K562 (cell line): ENCODE measurements around the gene CXCL5. TPM values are rescaled to one million over a fixed set of nuclear protein-coding genes. Genes with fewer than 3 reads are reported as not detected.

Experiments used
- ARID1B ChIP-seq: fragments of 450-650 bp; IDR thresholded peaks from 2 replicates; pipeline ENCODE4 v1.6.1; 2016; ENCODE audit warnings: antibody characterized with exemption, mild to moderate bottlenecking, inconsistent platforms
- CBFA2T2 ChIP-seq: fragments of 450-650 bp; conservative IDR thresholded peaks from 2 replicates; pipeline ENCODE4 v1.6.1; 2017; ENCODE audit warnings: mild to moderate bottlenecking
- MBD2 ChIP-seq: sonication (generic); IDR thresholded peaks from 2 replicates; pipeline ENCODE4 v1.6.1; 2016; ENCODE audit warnings: low read depth, borderline replicate concordance
- MECOM ChIP-seq: fragments of 250-450 bp; sonication (Bioruptor Pico); IDR thresholded peaks from 2 replicates; pipeline ENCODE4 v1.8.0; 2022; ENCODE audit warnings: inconsistent platforms
- MYBL2 ChIP-seq, 2 experiments: fragments of 450-650 bp in 1 of 2; sonication (generic) in 1 of 2; formaldehyde crosslinking in 1 of 2; IDR thresholded peaks; 2 replicates each; pipeline versions ENCODE4 v1.6.1 to v1.8.1; 2017 to 2022; ENCODE audit warnings: borderline replicate concordance in 1 of 2, inconsistent platforms in 1 of 2, low read depth in 1 of 2, mild to moderate bottlenecking in 1 of 2, missing genetic modification reagents in 1 of 2, moderate library complexity in 1 of 2
- NEUROD1 ChIP-seq: fragments of 150-350 bp; IDR thresholded peaks from 2 replicates; pipeline ENCODE4 v1.6.1; 2014; ENCODE audit warnings: borderline replicate concordance, low read length, low read depth; ENCODE audit not compliant: partially characterized antibody
- NR2F6 ChIP-seq: fragments of 450-650 bp; formaldehyde crosslinking; IDR thresholded peaks from 2 replicates; pipeline ENCODE4 v1.4.0; 2020; ENCODE audit warnings: mild to moderate bottlenecking
- PHTF2 ChIP-seq: fragments of 250-450 bp; sonication (Bioruptor Pico); IDR thresholded peaks from 2 replicates; pipeline ENCODE4 v1.5.0; 2021; ENCODE audit warnings: mild to moderate bottlenecking
- RAD21 ChIP-seq, 2 experiments: fragments of 250-450 bp in 1 of 2; fragments of 450-650 bp in 1 of 2; sonication (Bioruptor Pico) in 1 of 2; formaldehyde crosslinking in 1 of 2; IDR thresholded peaks in 1 of 2; conservative IDR thresholded peaks in 1 of 2; 2 replicates each; pipeline versions ENCODE4 v1.4.0 to v1.8.0; 2020 to 2022; ENCODE audit warnings: mild to moderate bottlenecking in 2 of 2, moderate library complexity in 1 of 2
- REST ChIP-seq, 2 experiments: fragments of 450-650 bp; formaldehyde crosslinking in 1 of 2; IDR thresholded peaks; 2 replicates each; pipeline versions ENCODE4 v1.4.0 to v1.6.1; 2014 to 2020; ENCODE audit warnings: mild to moderate bottlenecking in 2 of 2, borderline replicate concordance in 1 of 2, low read depth in 1 of 2
- SOX6 ChIP-seq: fragments of 450-650 bp; IDR thresholded peaks from 2 replicates; pipeline ENCODE4 v1.6.1; 2014; ENCODE audit warnings: mild to moderate bottlenecking
- SREBF2 ChIP-seq: sonication (generic); formaldehyde crosslinking; IDR thresholded peaks from 2 replicates; pipeline ENCODE4 v1.4.0; 2020; ENCODE audit warnings: mild to moderate bottlenecking, missing genetic modification reagents
- TEAD4 ChIP-seq, 2 experiments: sonication (generic) in 1 of 2; formaldehyde crosslinking in 1 of 2; IDR thresholded peaks; 2 replicates each; pipeline versions ENCODE4 v1.6.1 to v1.8.0; 2012 to 2022; ENCODE audit warnings: borderline replicate concordance in 1 of 2, inconsistent platforms in 1 of 2, low read length in 1 of 2, mild to moderate bottlenecking in 1 of 2, missing genetic modification reagents in 1 of 2
- ZNF766 ChIP-seq: fragments of 200-800 bp; sonication (Bioruptor generic); conservative IDR thresholded peaks from 2 replicates; pipeline ENCODE4 v1.6.1; 2016; ENCODE audit warnings: missing genetic modification characterization, missing compliant biosample characterization
- polyA plus RNA-seq, 8 experiments: library from polyadenylated mRNA; depleted of rRNA in 4 of 8; stranded (reverse) in 5 of 8; unstranded in 3 of 8; fragments of >200 nt; fragmentation: Nextera tagmentation in 2 of 8; fragmentation: Illumina TruSeq in 1 of 8; extraction: Ambion mirVana in 2 of 8; extraction: Trizol in 1 of 8; gene quantifications; 2 replicates each; pipeline versions ENCODE4 v1.2.1 to v1.2.3, GENCODE V29; 2011 to 2014; ENCODE audit warnings: inconsistent platforms in 1 of 8, missing spikeins in 1 of 8
- total RNA-seq, 7 experiments: library from RNA; depleted of rRNA in 6 of 7; stranded (reverse); fragments of >200 nt in 6 of 7; fragmentation: Illumina TruSeq in 2 of 7; extraction: Trizol in 2 of 7; gene quantifications; 2 replicates each; pipeline versions ENCODE4 v1.2.1 to v1.2.3, GENCODE V29; 2011 to 2021; ENCODE audit warnings: low replicate concordance in 1 of 7

Gene CXCL5
- total and polyA plus RNA-seq, 9 of the 15 experiments (the other 6 are each of a cell fraction or from before 2014, with no cell fraction given), result not detected

- TF ChIP-seq REST (IDR thresholded peaks at IDR 0.05; ENCODE audit: borderline replicate concordance), result peak; percentile 18; the same call in 1 of the 2 replicates
- TF ChIP-seq REST (CRISPR knock-in tag; IDR thresholded peaks at IDR 0.05; ENCODE audit: low read depth), result no peak
- no peak for TF ChIP-seq NR2F6 (CRISPR knock-in tag)
- TF ChIP-seq ARID1B, result peak; percentile 21; the same call in 1 of the 2 replicates
- peak; percentile 8; the same call in 1 of the 2 replicates for TF ChIP-seq TEAD4 (IDR thresholded peaks at IDR 0.05; ENCODE audit: low read length)
- no peak for TF ChIP-seq TEAD4 (CRISPR knock-in tag; IDR thresholded peaks at IDR 0.05; ENCODE audit: borderline replicate concordance)
- peak in 1 of 2 experiments; percentile 13; a peak in 1 of 4 replicates for TF ChIP-seq RAD21 (CRISPR knock-in tag; conservative IDR thresholded peaks at IDR 0.05 in 1 of 2, IDR thresholded peaks at IDR 0.05 in 1 of 2)
- TF ChIP-seq MECOM (CRISPR knock-in tag), result peak; percentile 25; the same call in 1 of the 2 replicates
- 0 out of 2 replicates have a peak, but pooled peaks have one; percentile 42 for TF ChIP-seq SOX6
- no peak for TF ChIP-seq MBD2
- no peak for TF ChIP-seq MYBL2 (IDR thresholded peaks at IDR 0.05; ENCODE audit: low read depth)
- TF ChIP-seq MYBL2 (CRISPR knock-in tag; IDR thresholded peaks at IDR 0.05; ENCODE audit: borderline replicate concordance), result no peak
- no peak for TF ChIP-seq NEUROD1
- no peak for TF ChIP-seq CBFA2T2
- no peak for TF ChIP-seq PHTF2 (CRISPR knock-in tag)
- TF ChIP-seq ZNF766 (CRISPR knock-in tag), result 0 out of 2 replicates have a peak, but pooled peaks have one; percentile 21
- TF ChIP-seq SREBF2 (CRISPR knock-in tag), result no peak
These were observed 38.8 kb upstream of the CXCL5 start (continued) for GRCh38 chr4:74037076-74037955.
